Keratinocyte (primary cell): ENCODE results near the gene ZBTB17. TPM values are rescaled to one million over a fixed set of nuclear protein-coding genes. Genes with fewer than 3 reads are reported as not detected.

Experiments used
- DNase-seq: peaks from one replicate; pipeline ENCODE4 v3.0.0-alpha.2; 2011; ENCODE audit warnings: low read depth, missing footprints, low spot score
- FAIRE-seq: peaks from 2 replicates; lab custom pipeline; 2011; peaks lifted over from hg19 to GRCh38; lab: Jason Lieb, UNC
- H2AFZ ChIP-seq: 2 replicates; pipeline ENCODE4 v1.6.0; 2012; ENCODE audit warnings: low read length, control low read depth, inconsistent platforms; ENCODE audit not compliant: control insufficient read depth
- H3K27ac ChIP-seq: 2 replicates; pipeline ENCODE4 v1.5.1; 2011; ENCODE audit warnings: low read length; ENCODE audit not compliant: control insufficient read depth, insufficient read depth
- H3K27me3 ChIP-seq: 3 replicates; pipeline ENCODE4 v1.6.0; 2011; ENCODE audit warnings: low read length; ENCODE audit not compliant: control insufficient read depth, insufficient read depth; ENCODE audit errors: extremely low read depth
- H3K36me3 ChIP-seq, 2 experiments: 2 replicates in 1 of 2; 3 replicates in 1 of 2; pipeline ENCODE4 v1.5.1; 2011; ENCODE audit warnings: low read length in 2 of 2, mild to moderate bottlenecking in 1 of 2; ENCODE audit not compliant: control insufficient read depth in 2 of 2, insufficient read depth in 2 of 2; ENCODE audit errors: extremely low read depth in 1 of 2
- H3K4me1 ChIP-seq: 3 replicates; pipeline ENCODE4 v1.5.1; 2011; ENCODE audit warnings: low read length; ENCODE audit not compliant: control insufficient read depth, insufficient read depth; ENCODE audit errors: extremely low read depth
- H3K4me2 ChIP-seq: 3 replicates; pipeline ENCODE4 v1.6.0; 2011; ENCODE audit warnings: low read depth, low read length; ENCODE audit not compliant: control insufficient read depth, insufficient read depth; ENCODE audit errors: extremely low read depth
- H3K4me3 ChIP-seq, 3 experiments: fragments of 200-600 bp in 1 of 3; sonication (generic) in 1 of 3; 2 replicates in 2 of 3; 3 replicates in 1 of 3; pipeline ENCODE4 v1.5.1; 2011 to 2016; ENCODE audit warnings: low read length in 3 of 3, mild to moderate bottlenecking in 3 of 3, control low read depth in 2 of 3, inconsistent platforms in 1 of 3, low read depth in 1 of 3, mixed read lengths in 1 of 3, mixed run types in 1 of 3, moderate library complexity in 1 of 3; ENCODE audit not compliant: control insufficient read depth in 2 of 3, insufficient read depth in 2 of 3; ENCODE audit errors: extremely low read depth in 1 of 3
- H3K79me2 ChIP-seq: 2 replicates; pipeline ENCODE4 v1.6.0; 2012; ENCODE audit warnings: low read length; ENCODE audit not compliant: control insufficient read depth, insufficient read depth
- H3K9ac ChIP-seq: 3 replicates; pipeline ENCODE4 v1.6.0; 2011; ENCODE audit warnings: low read length; ENCODE audit not compliant: control insufficient read depth, insufficient read depth; ENCODE audit errors: extremely low read depth
- H3K9me1 ChIP-seq: 3 replicates; pipeline ENCODE4 v1.6.0; 2011; ENCODE audit warnings: low read length; ENCODE audit not compliant: control insufficient read depth, insufficient read depth; ENCODE audit errors: extremely low read depth
- H3K9me3 ChIP-seq: 2 replicates; pipeline ENCODE4 v1.5.1; 2012; ENCODE audit warnings: low read depth, low read length; ENCODE audit not compliant: control insufficient read depth
- H4K20me1 ChIP-seq: 3 replicates; pipeline ENCODE4 v1.6.0; 2011; ENCODE audit warnings: low read length; ENCODE audit not compliant: control insufficient read depth, insufficient read depth; ENCODE audit errors: extremely low read depth
- CTCF ChIP-seq, 3 experiments: IDR thresholded peaks in 1 of 3; conservative IDR thresholded peaks in 1 of 3; optimal IDR thresholded peaks in 1 of 3; 2 replicates in 2 of 3; 3 replicates in 1 of 3; pipeline versions ENCODE3 to v1.5.1; 2011; ENCODE audit warnings: low read length in 3 of 3, mild to moderate bottlenecking in 3 of 3, moderate library complexity in 2 of 3, control low read depth in 1 of 3, inconsistent platforms in 1 of 3; ENCODE audit not compliant: insufficient read depth in 2 of 3; ENCODE audit errors: extremely low read depth in 1 of 3
- EZH2 ChIP-seq: IDR thresholded peaks from one replicate; pipeline ENCODE4 v1.6.1; 2012; ENCODE audit warnings: inconsistent platforms, mild to moderate bottlenecking, low read length, moderate library complexity
- dilution Hi-C: fragments of 300-500 bp; cut with MboI; formaldehyde crosslinking; loops from one replicate; pipeline ENCODE4 v1.7.0; 2020; ENCODE audit warnings: low sequenced_read_pairs; ENCODE audit not compliant: extremely low pct_ligation_motif_present
- polyA plus RNA-seq, 5 experiments: library from polyadenylated mRNA; depleted of rRNA in 3 of 5; stranded (reverse) in 3 of 5; stranded (forward) in 1 of 5; unstranded in 1 of 5; fragments of >200 nt; gene quantifications; 1 replicate in 1 of 5; 2 replicates in 3 of 5; 3 replicates in 1 of 5; pipeline versions ENCODE4 v1.2.1 to v1.2.3, GENCODE V29; 2011 to 2012; ENCODE audit warnings: missing spikeins in 2 of 5, low read depth in 1 of 5, low replicate concordance in 1 of 5

Gene ZBTB17
- polyA plus RNA-seq, 1 donor (not counting 4 experiments of a cell fraction or from before 2014, with no cell fraction given) = 18.4 TPM

DNA sequence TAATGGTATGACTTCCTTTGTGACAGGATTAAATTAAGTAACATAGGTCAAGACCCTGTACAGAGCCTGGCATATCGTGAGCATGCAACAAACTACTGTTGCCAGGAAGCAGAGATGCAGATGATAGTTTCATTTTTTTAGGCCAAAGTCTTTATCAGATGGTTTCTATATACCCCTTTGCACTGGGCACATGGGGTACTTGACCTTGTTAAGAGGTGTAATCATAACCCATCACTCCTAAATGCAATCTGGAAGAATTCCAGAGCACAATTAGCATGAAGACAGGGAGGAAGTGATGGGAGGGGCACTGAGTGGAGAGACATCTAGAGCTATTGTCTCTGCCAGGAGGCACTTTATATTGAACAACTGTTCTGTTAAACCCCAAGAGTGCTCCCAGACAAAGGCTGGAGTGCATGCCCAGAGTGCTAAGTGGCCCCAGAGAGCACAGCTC lies 22.1 kb downstream of the ZBTB17 start:
- DNase-seq (no peak), FAIRE-seq (peak; percentile 36)
- H2AFZ ChIP-seq = no peak overlapping the region
- no peaks in the 10 kb centered on the region for H3K27me3 ChIP-seq
- peaks cover 67% of the 10 kb centered on the region for H3K4me1 ChIP-seq
- no peaks in the 10 kb centered on the region for H3K9me3 ChIP-seq
- peaks cover 2% of the 10 kb centered on the region for H3K9me1 ChIP-seq
- TF ChIP-seq CTCF (optimal IDR thresholded peaks at IDR 0.05 in 1 of 3, IDR thresholded peaks at IDR 0.05 in 1 of 3, conservative IDR thresholded peaks at IDR 0.05 in 1 of 3; ENCODE audit: extremely low read depth in 1 of 3, insufficient read depth in 2 of 3, low read length in 3 of 3) (no peak), EZH2 (no peak)
- no peaks in the 10 kb centered on the region for H4K20me1 ChIP-seq
- peak overlapping the region; percentile 82 for H3K4me2 ChIP-seq
- H3K36me3 ChIP-seq = peaks cover 0 to 13% of the 10 kb centered on the region in 2 experiments
- H3K4me3 ChIP-seq = no peak overlapping the region
- dilution Hi-C loops = no loop called here
- peaks cover 47% of the 10 kb centered on the region for H3K79me2 ChIP-seq
- H3K27ac ChIP-seq = peak overlapping the region; percentile 98
- H3K9ac ChIP-seq = peak overlapping the region; percentile 67

DNA sequence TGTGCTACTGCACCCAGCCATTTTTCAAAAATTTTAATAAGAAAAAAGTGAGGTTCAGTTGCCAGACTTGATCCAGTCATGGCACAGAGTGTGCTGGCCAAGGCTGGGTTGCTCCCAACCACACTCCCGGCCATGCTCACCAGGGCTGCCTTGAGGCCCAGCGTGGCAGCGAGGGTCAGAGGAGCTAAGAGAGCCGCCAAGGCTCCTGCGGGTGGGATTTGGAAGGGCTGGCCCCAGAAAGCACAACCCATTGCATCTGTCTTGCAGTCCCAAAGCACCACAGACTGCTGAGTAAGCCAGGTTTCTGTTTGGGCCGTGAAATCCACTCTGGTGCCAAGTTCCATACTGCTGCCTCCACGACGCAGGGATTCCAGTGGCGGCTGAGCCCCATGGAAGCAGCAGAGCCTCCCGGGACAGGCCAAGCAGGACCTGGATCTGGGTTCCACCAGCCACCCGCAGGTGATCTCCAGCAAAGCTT lies 22.6 kb downstream of the ZBTB17 start:
- peak overlapping the region; percentile 2 for H2AFZ ChIP-seq
- FAIRE-seq = peak; percentile 48
- H3K4me3 ChIP-seq = no peak overlapping the region
- peaks cover 0 to 13% of the 10 kb centered on the region in 2 experiments for H3K36me3 ChIP-seq
- H3K4me1 ChIP-seq = peaks cover 72% of the 10 kb centered on the region
- no peak for DNase-seq
- H3K9me1 ChIP-seq = peaks cover 2% of the 10 kb centered on the region
- peak overlapping the region; percentile 67 for H3K9ac ChIP-seq
- H3K27me3 ChIP-seq = no peaks in the 10 kb centered on the region
- dilution Hi-C loops = no loop called here
- peak overlapping the region; percentile 82 for H3K4me2 ChIP-seq
- H4K20me1 ChIP-seq = no peaks in the 10 kb centered on the region
- peak overlapping the region; percentile 98 for H3K27ac ChIP-seq
- no peaks in the 10 kb centered on the region for H3K9me3 ChIP-seq
- H3K79me2 ChIP-seq = peaks cover 42% of the 10 kb centered on the region
- TF ChIP-seq CTCF (optimal IDR thresholded peaks at IDR 0.05 in 1 of 3, IDR thresholded peaks at IDR 0.05 in 1 of 3, conservative IDR thresholded peaks at IDR 0.05 in 1 of 3; ENCODE audit: extremely low read depth in 1 of 3, insufficient read depth in 2 of 3, low read length in 3 of 3) (no peak), EZH2 (no peak)
